Liver (tissue), 9 donors: Measurements from ENCODE around the gene P4HTM. TPM values are rescaled to one million over a fixed set of nuclear protein-coding genes. Genes with fewer than 3 reads are reported as not detected.

Experiments used
- DNase-seq: peaks from one replicate; pipeline ENCODE4 v3.0.0-alpha.2; 2017; ENCODE audit warnings: low spot score
- H3K27ac ChIP-seq, 2 donors: one replicate each; pipeline ENCODE4 v1.7.0; 2013; ENCODE audit warnings: inconsistent platforms in 2 of 2, low read length in 2 of 2, control low read depth in 1 of 2, low read depth in 1 of 2, mild to moderate bottlenecking in 1 of 2
- H3K27me3 ChIP-seq, 4 donors: one replicate each; pipeline versions ENCODE4 v1.6.1 to v1.7.0; 2013; ENCODE audit warnings: low read length in 3 of 4, inconsistent platforms in 1 of 4, mild to moderate bottlenecking in 1 of 4, moderate library complexity in 1 of 4; ENCODE audit not compliant: control insufficient read depth in 4 of 4, insufficient read depth in 4 of 4
- H3K36me3 ChIP-seq, 4 donors: one replicate each; pipeline versions ENCODE4 v1.6.1 to v1.7.0; 2013; ENCODE audit warnings: low read length in 3 of 4, mild to moderate bottlenecking in 3 of 4, low read depth in 1 of 4, moderate library complexity in 1 of 4; ENCODE audit not compliant: control insufficient read depth in 4 of 4, insufficient read depth in 3 of 4
- H3K4me1 ChIP-seq, 4 donors: one replicate each; pipeline versions ENCODE4 v1.6.1 to v1.7.0; 2013; ENCODE audit warnings: low read length in 3 of 4, mild to moderate bottlenecking in 3 of 4, moderate library complexity in 1 of 4; ENCODE audit not compliant: control insufficient read depth in 4 of 4, insufficient read depth in 4 of 4
- H3K4me3 ChIP-seq, 3 donors: one replicate each; pipeline versions ENCODE4 v1.6.1 to v1.7.0; 2013; ENCODE audit warnings: low read length in 3 of 3, control low read depth in 1 of 3, low read depth in 1 of 3, mild to moderate bottlenecking in 1 of 3
- H3K9ac ChIP-seq, 2 donors: one replicate each; pipeline ENCODE4 v1.7.0; 2013; ENCODE audit warnings: low read length in 2 of 2, mild to moderate bottlenecking in 2 of 2, moderate library complexity in 2 of 2, control low read depth in 1 of 2, low read depth in 1 of 2
- H3K9me3 ChIP-seq, 4 donors: one replicate each; pipeline versions ENCODE4 v1.6.1 to v1.7.0; 2013; ENCODE audit warnings: low read length in 3 of 4; ENCODE audit not compliant: control insufficient read depth in 4 of 4
- ATF3 ChIP-seq: IDR thresholded peaks from 2 replicates; pipeline ENCODE4 v1.6.1; 2016; ENCODE audit warnings: antibody characterized with exemption
- CTCF ChIP-seq: fragments of 150-350 bp; IDR thresholded peaks from 2 replicates; pipeline ENCODE4 v1.5.1; 2017; ENCODE audit warnings: improper control_type of control experiment, low read depth, low read length; ENCODE audit not compliant: missing input control
- EGR1 ChIP-seq, 2 donors: IDR thresholded peaks; 2 replicates each; pipeline ENCODE4 v1.6.1; 2016 to 2018; ENCODE audit warnings: antibody characterized with exemption in 2 of 2, low read depth in 2 of 2
- FOXA1 ChIP-seq: IDR thresholded peaks from 2 replicates; pipeline ENCODE4 v1.6.1; 2016; ENCODE audit warnings: antibody characterized with exemption
- GABPA ChIP-seq, 2 donors: IDR thresholded peaks in 1 of 2; conservative IDR thresholded peaks in 1 of 2; 2 replicates each; pipeline ENCODE4 v1.6.1; 2016; ENCODE audit warnings: antibody characterized with exemption in 2 of 2, mild to moderate bottlenecking in 1 of 2, moderate library complexity in 1 of 2
- HNF4A ChIP-seq, 2 donors: conservative IDR thresholded peaks; 2 replicates each; pipeline ENCODE4 v1.6.1; 2016; ENCODE audit warnings: antibody characterized with exemption in 2 of 2, mild to moderate bottlenecking in 2 of 2
- HNF4G ChIP-seq: IDR thresholded peaks from 2 replicates; pipeline ENCODE4 v1.6.1; 2016; ENCODE audit warnings: antibody characterized with exemption
- JUND ChIP-seq, 2 donors: IDR thresholded peaks; 2 replicates each; pipeline ENCODE4 v1.6.1; 2016; ENCODE audit warnings: antibody characterized with exemption in 2 of 2
- MAX ChIP-seq: IDR thresholded peaks from 2 replicates; pipeline ENCODE4 v1.6.1; 2016; ENCODE audit warnings: antibody characterized with exemption
- NR2F2 ChIP-seq: IDR thresholded peaks from 2 replicates; pipeline ENCODE4 v1.6.1; 2016; ENCODE audit warnings: antibody characterized with exemption
- RAD21 ChIP-seq, 2 donors: IDR thresholded peaks; 2 replicates each; pipeline ENCODE4 v1.6.1; 2016; ENCODE audit warnings: antibody characterized with exemption in 2 of 2, mild to moderate bottlenecking in 2 of 2
- REST ChIP-seq: IDR thresholded peaks from 2 replicates; pipeline ENCODE4 v1.6.1; 2016; ENCODE audit warnings: antibody characterized with exemption, mild to moderate bottlenecking
- RXRA ChIP-seq, 2 donors: IDR thresholded peaks; 2 replicates each; pipeline ENCODE4 v1.6.1; 2017 to 2018; ENCODE audit warnings: antibody characterized with exemption in 2 of 2, mild to moderate bottlenecking in 1 of 2
- SP1 ChIP-seq: IDR thresholded peaks from 2 replicates; pipeline ENCODE4 v1.6.1; 2018; ENCODE audit warnings: antibody characterized with exemption, mild to moderate bottlenecking
- ZBTB33 ChIP-seq: IDR thresholded peaks from 2 replicates; pipeline ENCODE4 v1.6.1; 2016; ENCODE audit warnings: antibody characterized with exemption
- WGBS: extraction: QIAGEN DNeasy Blood & Tissue Kit; methylation state at CpG from one replicate; pipeline ENCODE4 v1.1.7; 2013; 5-methylcytosine and 5-hydroxymethylcytosine counted together
- polyA plus RNA-seq, 2 donors: library from polyadenylated mRNA; stranded (reverse) in 1 of 2; unstranded in 1 of 2; fragments of 200-250 nt in 1 of 2; fragments of >200 nt in 1 of 2; fragmentation: Nextera tagmentation in 1 of 2; extraction: Ambion mirVana in 1 of 2; gene quantifications; one replicate each; pipeline versions ENCODE4 v1.2.1 to v1.2.3, GENCODE V29; 2013 to 2015
- total RNA-seq, 2 donors: library from RNA; depleted of rRNA; stranded (reverse); fragments of >200 nt; gene quantifications; one replicate each; pipeline ENCODE4 v1.2.3, GENCODE V29; 2014
- donor health status: healthy.
- donor health status: healthy.
- donor health status: healthy.
- donor health status: healthy.
- donor health status: healthy.

P4HTM gene
- total and polyA plus RNA-seq, 4 donors: 10.0 to 16.2 (median 11.9) TPM

- no peak overlapping the region for H3K27ac ChIP-seq
- peaks cover 0 to 32% (median 21%) of the 10 kb centered on the region in 4 donors for H3K36me3 ChIP-seq
- H3K4me1 ChIP-seq: peaks cover 11 to 45% (median 37%) of the 10 kb centered on the region in 4 donors
- no peak overlapping the region for H3K4me3 ChIP-seq
- no peak overlapping the region for H3K9ac ChIP-seq
- no peak for DNase-seq
- TF ChIP-seq NR2F2: no peak
- no peak for TF ChIP-seq JUND (IDR thresholded peaks at IDR 0.05)
- no peak for TF ChIP-seq MAX
- no peak for TF ChIP-seq HNF4A (conservative IDR thresholded peaks at IDR 0.05)
- TF ChIP-seq EGR1 (IDR thresholded peaks at IDR 0.05; ENCODE audit: low read depth in 2 of 2): no peak
- TF ChIP-seq HNF4G: no peak
- no peak for TF ChIP-seq CTCF
- no peak for TF ChIP-seq RXRA (IDR thresholded peaks at IDR 0.05)
- no peak for TF ChIP-seq SP1
- TF ChIP-seq FOXA1: no peak
- no peak for TF ChIP-seq RAD21 (IDR thresholded peaks at IDR 0.05)
- TF ChIP-seq REST: no peak
- TF ChIP-seq ATF3: no peak
- no peak for TF ChIP-seq ZBTB33
- TF ChIP-seq GABPA (IDR thresholded peaks at IDR 0.05 in 1 of 2, conservative IDR thresholded peaks at IDR 0.05 in 1 of 2): no peak
- no peaks in the 10 kb centered on the region for H3K9me3 ChIP-seq
- H3K27me3 ChIP-seq: no peaks in the 10 kb centered on the region
- 72% methylated on average over 5 of the region's 5 CpGs for WGBS
These were observed 34.4 kb downstream of the P4HTM start for GRCh38 chr3:49024449-49024848.
